Neural progenitor cell (in vitro differentiated cells): Measurements from ENCODE around the gene PBX1. TPM values are rescaled to one million over a fixed set of nuclear protein-coding genes. Genes with fewer than 3 reads are reported as not detected.

Source experiments
- DNase-seq: peaks from one replicate; pipeline ENCODE4 v3.0.0-alpha.2; 2016; ENCODE audit warnings: low spot score
- H2AFZ ChIP-seq: fragments of 200-600 bp; sonication (generic); replicated peaks from 2 replicates; pipeline ENCODE4 v1.6.1; 2016; ENCODE audit warnings: antibody characterized with exemption
- H3F3A ChIP-seq: fragments of 200-600 bp; sonication (generic); 2 replicates; pipeline ENCODE4 v1.6.1; 2016; ENCODE audit warnings: antibody characterized with exemption, low read depth
- H3K27ac ChIP-seq: fragments of 200-600 bp; sonication (generic); 2 replicates; pipeline ENCODE4 v1.5.1; 2016; ENCODE audit warnings: mild to moderate bottlenecking
- H3K27me3 ChIP-seq: fragments of 200-600 bp; sonication (generic); 2 replicates; pipeline ENCODE4 v1.6.1; 2016; ENCODE audit warnings: mild to moderate bottlenecking, moderate library complexity
- H3K36me3 ChIP-seq: fragments of 200-600 bp; sonication (generic); 2 replicates; pipeline ENCODE4 v1.5.1; 2016
- H3K4me1 ChIP-seq: fragments of 200-600 bp; sonication (generic); 2 replicates; pipeline ENCODE4 v1.6.1; 2016; ENCODE audit warnings: mixed run types
- H3K4me2 ChIP-seq: fragments of 200-600 bp; sonication (generic); 2 replicates; pipeline ENCODE4 v1.6.1; 2016
- H3K4me3 ChIP-seq: fragments of 200-600 bp; sonication (generic); 2 replicates; pipeline ENCODE4 v1.5.1; 2016
- H3K79me2 ChIP-seq: fragments of 200-600 bp; sonication (generic); 2 replicates; pipeline ENCODE4 v1.6.1; 2016; ENCODE audit warnings: low read depth
- H3K9ac ChIP-seq: fragments of 200-600 bp; sonication (generic); 2 replicates; pipeline ENCODE4 v1.6.1; 2016
- H3K9me3 ChIP-seq: fragments of 200-600 bp; sonication (generic); 2 replicates; pipeline ENCODE4 v1.5.1; 2016; ENCODE audit warnings: low read depth
- H4K20me1 ChIP-seq: fragments of 200-600 bp; sonication (generic); 2 replicates; pipeline ENCODE4 v1.6.1; 2016; ENCODE audit warnings: low read depth
- H3K27ac Mint-ChIP-seq: 3 replicates; pipeline ENCODE4 v1.8.0; 2021; ENCODE audit warnings: mixed read lengths
- H3K27me3 Mint-ChIP-seq: 2 replicates; pipeline ENCODE4 v1.8.0; 2022; ENCODE audit warnings: low read depth, mild to moderate bottlenecking, inconsistent platforms, moderate library complexity, mixed read lengths; ENCODE audit not compliant: insufficient read depth
- H3K36me3 Mint-ChIP-seq: 3 replicates; pipeline ENCODE4 v1.8.0; 2021; ENCODE audit warnings: mixed read lengths
- H3K4me1 Mint-ChIP-seq: 3 replicates; pipeline ENCODE4 v1.8.0; 2021; ENCODE audit warnings: mixed read lengths
- H3K4me3 Mint-ChIP-seq: 3 replicates; pipeline ENCODE4 v1.8.0; 2021; ENCODE audit warnings: mild to moderate bottlenecking, moderate library complexity, mixed read lengths
- H3K9me3 Mint-ChIP-seq: 3 replicates; pipeline ENCODE4 v1.8.0; 2020; ENCODE audit warnings: mixed read lengths
- CTCF ChIP-seq: fragments of 200-600 bp; sonication (generic); IDR thresholded peaks from 2 replicates; pipeline ENCODE4 v1.5.1; 2017; ENCODE audit warnings: antibody characterized with exemption, mild to moderate bottlenecking
- EZH2 ChIP-seq: fragments of 200-600 bp; sonication (generic); IDR thresholded peaks from 2 replicates; pipeline ENCODE4 v1.6.1; 2017; ENCODE audit warnings: antibody characterized with exemption, mild to moderate bottlenecking, moderate library complexity
- EZH2phosphoT487 ChIP-seq: fragments of 200-600 bp; sonication (generic); IDR thresholded peaks from 2 replicates; pipeline ENCODE4 v1.6.1; 2017; ENCODE audit warnings: antibody characterized with exemption
- total RNA-seq: library from RNA; depleted of rRNA; stranded (reverse); fragments of >200 nt; gene quantifications from 2 replicates; pipeline ENCODE4 v1.2.3, GENCODE V29; 2015; ENCODE audit warnings: low replicate concordance

PBX1 gene
- total RNA-seq, 1 donor from 2014 or later, result 91.1 TPM

- H3K79me2 ChIP-seq, result peaks cover 100% of the 10 kb centered on the region
Measured at GRCh38 chr1:164623805-164624204, 64.8 kb downstream of the PBX1 start.

GRCh38 chr1:164624400-164624799, 65.4 kb downstream of the PBX1 start:
- Mint-ChIP-seq H3K27ac (no peak overlapping the region), H3K27me3 (no peaks in the 10 kb centered on the region), H3K4me1 (peaks cover 61% of the 10 kb centered on the region), H3K36me3 (peaks cover 24% of the 10 kb centered on the region), H3K4me3 (no peak overlapping the region), H3K9me3 (no peaks in the 10 kb centered on the region)
- Histone ChIP-seq H3K27ac (no peak overlapping the region), H3K9ac (no peak overlapping the region), H4K20me1 (peaks cover 91% of the 10 kb centered on the region), H3K36me3 (no peaks in the 10 kb centered on the region), H3K4me2 (no peak overlapping the region), H3K79me2 (peaks cover 100% of the 10 kb centered on the region), H3K4me1 (peaks cover 31% of the 10 kb centered on the region), H3K4me3 (no peak overlapping the region), H3K27me3 (no peaks in the 10 kb centered on the region), H2AFZ (no peak overlapping the region), H3F3A (no peaks in the 10 kb centered on the region), H3K9me3 (no peaks in the 10 kb centered on the region)
- no peak for DNase-seq
- no peak for TF ChIP-seq EZH2phosphoT487
- TF ChIP-seq EZH2, result no peak
- no peak for TF ChIP-seq CTCF

More at GRCh38 chr1:164623805-164624204, 64.8 kb downstream of the PBX1 start:
- no peaks in the 10 kb centered on the region for H3F3A ChIP-seq
- no peak overlapping the region for H3K27ac ChIP-seq
- Mint-ChIP-seq H3K4me3 (no peak overlapping the region), H3K27me3 (no peaks in the 10 kb centered on the region), H3K27ac (no peak overlapping the region), H3K4me1 (peaks cover 56% of the 10 kb centered on the region), H3K9me3 (no peaks in the 10 kb centered on the region), H3K36me3 (peaks cover 19% of the 10 kb centered on the region)
- peaks cover 94% of the 10 kb centered on the region for H4K20me1 ChIP-seq
- no peaks in the 10 kb centered on the region for H3K27me3 ChIP-seq
- H3K4me3 ChIP-seq, result no peak overlapping the region
- H3K9me3 ChIP-seq, result no peaks in the 10 kb centered on the region
- TF ChIP-seq EZH2phosphoT487, result no peak
- no peak for TF ChIP-seq EZH2
- TF ChIP-seq CTCF, result no peak
- peaks cover 37% of the 10 kb centered on the region for H3K4me1 ChIP-seq
- no peak for DNase-seq
- H3K9ac ChIP-seq, result no peak overlapping the region
- H3K4me2 ChIP-seq, result no peak overlapping the region
- H3K36me3 ChIP-seq, result no peaks in the 10 kb centered on the region
- no peak overlapping the region for H2AFZ ChIP-seq

- no peaks in the 10 kb centered on the region for H3K27me3 ChIP-seq
- H3K36me3 Mint-ChIP-seq, result peaks cover 24% of the 10 kb centered on the region
- H4K20me1 ChIP-seq, result peaks cover 90% of the 10 kb centered on the region
- H3K4me3 Mint-ChIP-seq, result no peak overlapping the region
- H3K79me2 ChIP-seq, result peaks cover 100% of the 10 kb centered on the region
- H3K4me1 Mint-ChIP-seq, result peaks cover 63% of the 10 kb centered on the region
- H3F3A ChIP-seq, result no peaks in the 10 kb centered on the region
- peak overlapping the region; percentile 43 for H3K4me2 ChIP-seq
- peak overlapping the region; percentile 61 for H3K27ac Mint-ChIP-seq
- H3K36me3 ChIP-seq, result no peaks in the 10 kb centered on the region
- H3K27ac ChIP-seq, result no peak overlapping the region
- no peak for DNase-seq
- no peak overlapping the region for H3K9ac ChIP-seq
- TF ChIP-seq EZH2 (no peak), EZH2phosphoT487 (no peak), CTCF (peak; percentile 40)
- no peak overlapping the region for H3K4me3 ChIP-seq
- no peaks in the 10 kb centered on the region for H3K27me3 Mint-ChIP-seq
- peaks cover 31% of the 10 kb centered on the region for H3K4me1 ChIP-seq
- H3K9me3 Mint-ChIP-seq, result no peaks in the 10 kb centered on the region
- no peaks in the 10 kb centered on the region for H3K9me3 ChIP-seq
- H2AFZ ChIP-seq, result no peak overlapping the region
Measured at GRCh38 chr1:164625004-164625617, 66.1 kb downstream of the PBX1 start.
